GM21529 (cell line): Measurements from ENCODE around the gene ISM1.

Experiments
- ATAC-seq: cut with Tn5 transposase; IDR thresholded peaks from one replicate; pipeline ENCODE4 v1.9.1; 2021; ENCODE audit not compliant: unreplicated experiment

The ISM1 gene

DNA sequence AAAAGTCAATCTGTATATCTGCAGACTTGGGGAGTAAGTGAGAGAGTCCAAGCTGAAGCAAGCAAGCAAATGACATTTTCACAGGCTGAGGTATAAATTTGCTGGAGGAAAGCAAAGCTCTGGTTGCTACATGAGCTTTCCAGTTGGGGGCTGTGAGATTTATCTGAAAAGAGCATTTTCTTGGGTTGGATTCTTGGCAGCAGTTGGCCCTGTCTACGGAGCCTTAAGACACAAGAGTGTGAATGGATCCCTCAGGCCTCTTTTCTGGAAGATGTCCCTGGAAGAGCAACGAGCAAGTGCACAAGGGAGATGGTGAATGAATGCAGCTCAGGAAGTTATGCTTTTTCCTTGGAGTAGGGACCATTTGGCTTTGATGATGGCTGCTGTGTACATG is 30.8 kb downstream of the ISM1 start:
- no peak for ATAC-seq

DNA sequence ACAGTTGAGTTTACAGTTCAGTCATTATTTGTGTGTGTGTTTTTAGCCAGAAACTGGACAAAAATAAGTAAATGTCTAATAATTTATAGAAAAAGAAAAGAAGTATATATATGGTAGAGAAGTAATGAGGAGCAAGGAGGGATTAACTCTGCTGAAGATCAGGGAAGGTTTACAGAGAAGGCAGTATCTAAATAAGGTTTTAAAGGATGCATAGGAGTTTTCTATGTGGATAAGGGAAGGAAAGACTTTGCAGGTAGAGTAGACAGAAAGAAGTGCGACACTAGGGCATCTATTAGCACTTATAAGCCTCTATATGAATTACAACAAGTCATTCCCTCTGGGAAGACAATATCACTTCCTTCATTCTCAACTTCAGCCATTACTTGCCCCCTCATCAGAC is 34.3 kb downstream of the ISM1 start:
- ATAC-seq: no peak

DNA sequence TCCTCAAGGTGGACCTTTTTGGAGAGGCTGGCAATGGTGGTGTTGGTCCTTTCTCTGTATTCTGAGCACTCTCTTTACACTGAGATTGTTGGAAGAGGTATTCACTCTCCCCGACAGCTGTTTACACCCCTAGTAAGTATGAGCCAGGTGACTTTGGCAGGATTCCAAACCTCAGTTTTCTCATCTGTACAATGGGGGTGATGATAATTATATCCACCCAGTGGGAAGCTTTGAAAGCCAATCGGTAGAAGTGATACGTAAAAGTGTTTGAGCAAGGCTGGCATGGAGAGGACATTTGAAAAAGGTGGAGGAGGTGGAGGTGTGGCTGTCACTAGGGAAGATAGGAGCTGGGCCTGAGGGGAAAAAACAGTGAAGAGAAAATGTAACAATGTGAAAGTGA is 35.5 kb downstream of the ISM1 start:
- no peak for ATAC-seq

DNA sequence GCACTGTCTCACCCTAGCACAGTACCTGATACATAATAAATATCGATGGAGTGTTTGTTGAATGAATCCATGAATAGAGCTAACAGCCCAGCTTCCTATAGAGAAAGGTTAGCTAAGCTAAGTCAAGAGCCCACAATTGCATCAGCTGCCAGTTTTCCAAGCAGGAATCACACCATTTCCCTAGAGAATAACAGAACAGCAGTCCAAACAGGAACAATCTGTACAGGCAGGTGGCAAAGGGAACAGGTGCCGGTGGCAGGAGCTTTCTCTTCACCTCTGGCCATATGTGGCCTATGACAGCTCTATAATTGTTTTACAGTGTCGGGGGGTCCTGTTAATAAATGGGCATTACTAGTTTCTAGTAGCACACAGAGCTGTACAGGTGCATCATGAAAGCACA is 38.8 kb downstream of the ISM1 start:
- no peak for ATAC-seq

DNA sequence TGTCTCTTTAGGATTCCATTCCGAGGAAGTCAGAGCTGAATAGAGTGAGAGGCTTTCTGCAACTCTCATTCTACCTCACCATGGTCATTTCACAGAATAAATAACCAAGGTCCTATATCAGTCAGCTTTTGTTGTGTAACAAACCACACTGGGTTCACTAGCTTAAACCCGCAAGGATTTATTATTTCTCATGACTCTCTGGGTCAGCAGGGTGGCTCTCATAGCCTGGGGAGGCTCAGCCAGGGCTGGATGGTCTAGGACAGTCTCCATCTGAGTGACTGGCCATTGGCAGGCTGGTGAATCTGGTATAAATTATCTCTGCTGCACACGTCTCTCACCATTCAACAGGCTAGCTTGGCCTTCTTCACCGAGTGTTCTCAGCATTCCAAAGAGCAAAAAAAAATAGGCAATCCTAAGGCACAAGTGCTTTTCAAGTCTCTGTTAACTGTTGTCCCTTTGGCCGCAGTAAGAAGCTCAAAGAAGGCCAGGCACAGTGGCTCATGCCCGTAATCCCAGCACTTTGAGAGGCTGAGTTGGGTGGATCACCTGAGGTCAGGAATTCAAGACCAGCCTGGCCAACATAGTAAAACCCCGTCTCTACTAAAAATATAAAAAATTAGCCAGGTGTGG is 39.7 kb downstream of the ISM1 start:
- ATAC-seq: no peak

DNA sequence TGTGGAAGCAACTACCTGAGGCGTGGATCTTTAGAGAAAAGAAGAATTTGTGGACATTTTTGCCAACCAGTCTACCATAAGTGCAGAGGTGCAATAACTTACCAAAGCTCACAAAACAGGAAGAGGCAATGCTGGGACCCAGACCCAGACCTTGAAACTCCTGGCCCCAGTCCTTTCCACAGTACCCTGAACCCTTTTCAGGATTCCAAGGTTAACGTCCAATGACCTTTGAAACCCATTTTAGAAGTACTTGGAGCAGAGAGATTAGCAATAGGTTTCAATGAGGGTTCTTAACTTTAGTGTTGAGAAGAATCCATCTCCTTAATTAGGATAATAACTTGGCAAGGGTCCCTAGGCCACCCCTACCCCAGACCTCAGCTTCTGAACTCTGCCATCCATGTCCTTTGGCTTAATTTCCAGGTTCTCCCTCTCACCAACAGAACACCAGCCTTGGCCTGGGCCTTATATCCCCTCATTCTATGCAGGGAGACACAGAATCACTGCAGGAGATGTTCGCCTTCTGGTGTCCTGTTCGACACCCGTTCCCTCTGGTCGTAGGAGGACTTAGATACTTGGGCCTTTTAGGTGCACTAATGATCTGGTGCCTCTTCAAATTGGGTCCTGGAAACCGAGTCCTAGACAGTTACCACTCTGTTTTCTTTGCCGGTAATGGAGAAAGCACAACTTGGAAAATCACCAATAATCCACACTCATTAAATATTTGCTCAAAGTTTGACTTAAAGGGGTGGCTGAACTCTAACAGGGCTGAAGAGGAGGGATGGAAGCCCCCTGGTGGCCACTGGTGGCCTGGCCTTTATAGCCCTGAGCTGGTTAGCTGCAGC is 40.6 kb downstream of the ISM1 start:
- peak; percentile 63 for ATAC-seq

DNA sequence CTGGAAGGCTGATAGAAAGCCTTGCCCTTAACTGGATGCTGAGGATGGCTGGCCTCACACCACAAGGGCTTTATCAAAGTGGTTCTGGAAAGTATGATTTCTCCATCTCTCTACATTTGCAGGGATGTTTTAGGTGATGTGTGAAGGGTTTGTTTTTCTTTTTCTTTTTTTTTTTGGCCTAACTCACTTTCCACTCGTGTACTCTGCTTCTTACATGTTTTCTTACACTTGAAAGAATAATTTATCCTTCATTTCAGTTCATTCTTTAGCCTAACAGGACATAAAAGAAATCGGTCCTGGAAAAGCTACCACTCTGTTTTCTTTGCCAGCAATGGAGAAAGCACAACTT is 41.2 kb downstream of the ISM1 start:
- ATAC-seq: no peak

DNA sequence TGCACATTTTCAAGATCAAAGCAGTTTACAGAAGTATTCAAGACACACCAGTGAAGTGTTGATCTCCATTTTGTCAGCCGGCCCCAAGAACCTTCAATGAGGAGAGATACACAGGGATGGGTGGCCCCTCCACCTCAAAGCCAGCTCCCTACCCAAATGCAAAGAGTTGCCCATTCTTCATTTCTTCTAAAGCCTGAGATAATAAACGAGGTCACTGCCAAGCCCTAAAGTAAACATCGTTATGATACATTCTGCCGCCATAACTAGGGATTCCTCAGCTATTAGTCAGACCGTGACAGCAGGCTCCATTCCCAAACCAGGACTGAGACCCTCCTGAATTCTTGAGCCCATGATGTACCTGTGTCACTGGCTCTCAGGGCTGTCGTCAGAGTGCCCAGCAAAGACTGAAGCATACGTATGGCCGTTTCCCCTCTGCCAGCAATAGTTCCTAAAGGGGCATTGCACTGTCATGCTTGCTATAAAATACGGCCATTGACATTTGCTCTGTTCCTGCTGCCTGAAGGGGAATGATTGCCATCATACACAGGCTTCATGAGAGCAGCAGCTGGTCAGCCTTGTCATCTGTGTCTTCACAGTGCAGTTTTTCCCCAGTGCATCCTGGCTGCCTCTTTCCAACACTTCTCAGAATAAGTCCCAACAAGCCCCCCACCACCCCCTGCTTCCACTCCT is 41.7 kb downstream of the ISM1 start:
- no peak for ATAC-seq

DNA sequence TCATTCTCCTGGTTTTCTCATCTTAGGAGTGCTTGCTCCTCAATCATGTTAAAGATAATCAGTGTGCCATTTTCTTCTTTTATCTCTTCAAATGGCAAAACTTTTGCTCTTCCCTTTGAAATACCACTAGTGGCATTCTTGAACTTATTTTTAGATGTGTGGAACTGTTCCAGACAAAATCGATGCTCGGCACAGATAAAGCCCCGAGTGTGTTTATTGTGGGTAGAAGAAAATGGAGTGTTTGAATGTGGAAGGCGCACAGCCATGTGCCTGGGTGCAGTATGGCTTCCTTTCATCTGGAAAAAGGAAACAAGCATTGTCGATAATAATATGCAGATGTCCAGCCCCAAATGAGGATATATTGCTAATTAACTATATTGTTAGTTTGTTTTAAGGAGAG is 42.4 kb downstream of the ISM1 start:
- no peak for ATAC-seq

DNA sequence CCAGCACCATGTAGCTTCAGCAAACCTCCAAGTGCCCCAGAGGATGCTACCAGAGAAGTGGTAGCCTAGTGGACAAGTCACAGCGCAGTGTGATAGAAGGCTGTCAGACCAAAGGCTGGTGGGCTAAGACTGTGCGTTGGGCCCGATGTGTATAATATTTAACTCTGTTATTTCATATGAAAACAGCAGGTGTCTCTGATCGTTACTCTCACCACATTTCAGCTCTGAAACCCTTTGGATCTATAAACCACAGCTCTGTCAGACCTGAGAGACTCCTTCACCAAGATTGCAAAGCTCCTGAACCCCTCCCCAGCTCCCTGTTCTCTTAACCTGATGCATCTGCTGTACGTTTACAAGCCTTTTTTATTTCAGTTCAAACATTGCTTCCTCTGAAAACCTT is 43.8 kb downstream of the ISM1 start:
- no peak for ATAC-seq

DNA sequence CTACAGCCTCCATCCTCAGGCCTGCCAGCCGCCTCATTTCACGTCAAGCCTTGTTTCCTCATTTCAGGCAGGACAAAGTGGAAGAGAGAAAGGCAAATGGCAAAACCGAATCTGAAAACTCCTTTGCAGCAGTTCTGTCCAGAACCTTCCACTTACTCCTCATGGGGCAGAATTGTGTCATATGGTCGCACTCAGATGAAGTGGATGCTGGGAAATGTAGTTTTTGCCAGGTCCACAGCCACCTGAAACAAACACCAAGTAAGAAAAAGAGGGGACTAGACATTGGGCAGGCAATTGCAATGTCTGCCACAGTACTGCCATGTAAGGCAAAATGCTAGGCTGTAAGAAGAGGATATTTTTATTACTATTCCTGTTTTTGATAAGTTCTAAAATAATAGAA is 44.9 kb downstream of the ISM1 start:
- ATAC-seq: no peak

DNA sequence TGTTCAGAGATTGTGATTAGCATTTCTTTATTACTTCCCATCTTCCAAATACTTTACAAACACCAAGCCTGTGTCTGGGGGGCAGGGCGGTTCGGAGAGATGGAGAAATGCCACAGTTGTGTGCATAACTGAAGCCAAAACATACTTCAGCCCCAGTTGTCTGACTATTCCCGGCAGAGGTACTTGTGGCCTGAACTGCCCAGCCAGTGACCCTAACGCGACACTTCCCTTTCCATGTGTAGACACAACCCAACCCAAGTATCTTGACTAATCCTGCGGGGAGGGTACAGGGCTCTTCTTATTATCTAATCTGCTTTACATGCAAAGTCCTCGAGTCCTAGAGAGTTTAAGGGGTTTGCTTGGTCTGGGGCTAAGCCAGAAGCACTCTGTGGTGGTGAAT is 46.2 kb downstream of the ISM1 start:
- ATAC-seq: no peak

DNA sequence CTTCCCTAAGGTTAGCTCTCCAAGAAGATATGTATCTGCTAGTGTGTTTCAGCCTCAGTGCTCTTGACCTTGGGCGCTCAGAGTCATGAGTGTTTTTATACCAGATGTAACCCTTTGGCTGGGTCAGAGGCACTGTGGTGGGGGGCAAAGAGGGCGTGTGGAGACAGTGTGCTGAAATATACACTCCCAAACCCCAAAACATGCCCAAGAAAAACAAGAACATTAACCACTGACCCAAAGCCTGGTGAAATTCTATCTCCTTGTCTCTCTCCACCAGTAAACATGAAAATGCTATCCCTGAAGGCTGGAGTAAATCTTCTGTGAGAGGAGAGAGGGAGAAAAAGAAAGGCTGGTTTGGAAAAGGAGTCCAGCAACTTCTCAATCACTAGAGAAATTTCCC is 47.9 kb downstream of the ISM1 start:
- no peak for ATAC-seq

DNA sequence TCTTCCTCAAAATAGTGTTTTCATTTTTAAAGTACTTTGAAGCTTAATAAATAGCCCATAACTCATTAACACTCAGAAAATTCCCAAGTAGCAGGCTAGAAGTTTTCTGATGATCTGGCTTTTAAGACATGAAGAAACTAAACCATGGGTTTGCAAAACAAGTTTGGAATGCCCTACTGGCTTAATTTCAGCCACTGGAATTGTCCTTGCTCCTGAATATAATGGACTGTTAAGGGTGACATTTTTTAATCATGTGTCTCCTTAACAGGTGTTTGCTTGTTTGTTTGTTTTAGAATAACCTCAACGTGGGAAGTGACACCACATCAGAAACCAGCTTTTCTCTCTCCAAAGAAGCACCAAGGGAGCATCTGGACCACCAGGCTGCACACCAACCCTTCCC is 49.1 kb downstream of the ISM1 start:
- no peak for ATAC-seq

DNA sequence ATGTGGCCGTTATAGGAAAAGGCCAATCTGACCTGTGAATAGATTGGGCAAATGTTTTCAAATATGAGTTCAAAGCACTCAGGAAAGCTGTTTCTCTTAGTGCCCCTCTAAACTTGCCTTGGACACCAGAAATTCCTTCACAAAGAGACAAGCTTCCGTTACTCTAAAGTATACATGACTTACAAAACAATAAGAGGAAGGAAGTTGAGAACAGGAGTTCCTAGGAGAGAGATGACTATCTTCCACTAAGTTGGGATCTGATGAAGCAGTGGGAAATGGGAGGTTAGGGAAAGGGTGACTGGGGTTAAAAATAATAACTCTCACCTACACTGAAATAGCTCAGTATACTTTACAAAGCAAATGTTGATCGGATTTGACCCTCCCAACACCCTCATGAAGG is 50.0 kb downstream of the ISM1 start:
- no peak for ATAC-seq

DNA sequence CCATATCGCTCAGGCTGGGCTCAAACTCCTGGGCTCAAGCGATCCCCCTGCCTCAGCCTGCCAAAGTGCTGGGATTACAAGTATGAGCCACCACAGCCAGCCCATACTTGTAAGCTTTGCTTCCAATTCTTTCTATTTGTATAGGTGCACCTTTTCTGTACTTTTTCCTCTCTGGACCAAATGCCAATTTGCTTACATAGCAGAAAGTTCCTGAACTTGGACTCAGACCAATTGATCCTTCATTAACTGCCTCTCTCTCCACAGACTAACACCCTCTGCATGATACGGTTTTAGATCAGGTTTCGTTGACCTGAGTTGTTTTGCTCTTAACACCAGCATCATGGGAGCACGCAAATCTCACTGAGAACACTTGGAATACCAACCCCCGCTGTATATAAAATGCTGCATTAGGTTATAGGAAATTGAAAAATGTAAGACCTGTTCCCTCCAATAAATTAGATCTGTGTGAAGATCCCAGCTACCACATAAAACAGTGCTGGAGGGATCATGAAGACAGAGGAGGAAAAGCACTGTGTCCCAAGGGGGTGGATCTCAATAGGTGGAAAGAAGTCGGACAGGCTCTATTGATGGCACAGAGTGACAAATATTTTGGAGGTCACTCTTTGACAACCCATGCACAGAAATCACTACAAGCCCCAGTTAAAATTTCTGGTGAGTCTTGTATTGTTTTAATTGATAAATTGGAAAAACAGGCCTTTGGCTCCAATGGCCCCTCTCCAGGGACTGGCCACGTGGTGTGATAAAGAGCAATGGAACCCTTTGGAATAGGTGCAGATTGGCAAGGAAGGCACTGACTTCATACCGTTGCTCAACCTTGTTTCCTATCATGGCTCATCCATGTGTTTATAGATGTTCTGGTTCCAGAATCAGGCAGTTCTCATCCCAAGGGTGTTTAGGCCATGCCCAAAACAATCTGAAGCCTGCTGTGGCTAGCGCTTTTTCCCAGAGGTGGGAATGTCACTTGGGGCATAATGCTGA is 51.2 kb downstream of the ISM1 start:
- no peak for ATAC-seq

DNA sequence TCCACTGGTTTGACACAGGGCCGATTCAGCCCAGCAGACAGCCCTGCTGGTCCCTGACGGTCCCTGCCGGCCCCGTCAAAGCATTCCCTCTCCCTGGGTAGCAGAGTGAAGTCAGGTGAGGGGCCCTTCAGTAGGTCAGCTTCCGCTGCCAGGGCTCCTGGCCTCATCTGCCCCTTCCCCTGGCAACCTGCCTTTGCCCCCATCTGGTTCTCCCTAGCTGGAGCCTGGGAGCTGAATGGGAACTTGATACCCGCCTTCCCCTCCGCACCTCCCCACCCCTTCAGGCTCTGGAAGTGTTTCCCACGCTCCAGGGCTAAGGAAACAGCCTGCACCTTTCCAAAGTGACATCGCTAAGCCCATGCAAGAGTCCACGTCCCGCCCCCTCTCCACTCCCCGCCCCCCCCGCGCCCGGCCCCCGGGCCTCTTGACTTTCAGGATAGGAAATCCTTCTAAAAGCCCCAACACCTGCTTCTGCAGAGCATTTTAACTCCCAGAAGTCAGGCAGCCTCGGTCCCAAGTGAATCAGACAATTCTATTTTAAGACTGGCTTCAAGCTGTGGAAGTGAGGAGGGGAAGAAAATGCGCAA is 53.3 kb downstream of the ISM1 start:
- no peak for ATAC-seq

DNA sequence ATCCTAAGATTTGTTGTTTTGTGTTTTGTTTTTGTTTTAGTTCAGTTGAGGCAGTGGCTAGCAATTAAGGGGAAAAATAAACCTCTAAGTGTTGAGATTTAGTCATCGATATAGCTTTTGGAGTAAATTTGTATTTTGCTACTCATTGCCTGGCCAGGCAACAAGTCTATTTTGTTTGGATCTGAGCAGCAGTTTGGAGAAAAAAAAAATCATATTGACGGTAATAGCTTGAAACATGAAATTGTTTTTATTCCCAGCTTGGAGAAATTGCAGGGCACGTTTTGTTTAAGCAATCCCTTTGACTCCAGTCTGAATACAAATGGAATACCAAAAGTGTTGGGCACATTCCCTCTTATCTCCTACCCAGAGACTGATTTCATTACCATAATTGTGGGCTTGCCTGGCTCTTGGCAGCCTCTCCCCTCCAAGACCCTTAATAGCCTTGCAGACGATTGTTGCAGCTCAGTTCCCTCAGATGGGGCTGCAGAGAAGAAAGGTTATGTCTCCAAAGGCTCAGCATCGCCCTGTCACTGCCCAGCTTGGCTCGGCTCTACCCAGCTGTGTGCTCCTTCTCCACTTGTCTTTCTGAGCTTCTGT is 56.0 kb downstream of the ISM1 start:
- ATAC-seq: no peak

DNA sequence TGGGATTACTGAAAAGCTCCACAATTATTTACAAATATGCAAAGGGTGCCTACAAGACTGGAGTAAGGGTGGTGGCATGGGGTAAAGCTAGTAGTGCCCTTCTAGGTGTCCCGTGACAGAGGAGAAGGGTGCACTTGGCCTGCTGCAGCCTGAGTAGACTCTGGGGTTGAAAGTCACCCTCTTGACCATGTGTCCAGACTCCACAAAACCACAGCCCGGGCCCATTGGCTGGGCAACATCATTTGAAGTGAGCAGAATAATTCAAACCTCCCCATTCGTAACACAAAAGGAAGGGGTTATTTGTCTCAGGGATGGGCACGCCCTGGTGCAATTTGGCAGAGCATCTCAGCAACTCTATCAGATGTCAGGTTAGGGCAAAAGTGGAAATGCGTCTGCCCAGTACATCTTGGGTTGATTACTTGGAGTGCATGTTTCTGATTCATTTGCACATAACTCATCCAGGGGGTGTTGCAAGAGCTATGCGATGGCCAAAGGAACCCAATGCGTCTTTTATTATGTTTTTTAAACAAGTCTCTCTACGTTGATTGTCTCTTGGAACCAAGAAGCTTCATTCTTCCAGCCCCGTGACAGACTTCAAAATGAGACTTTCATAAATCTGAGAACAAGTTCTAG is 56.7 kb downstream of the ISM1 start:
- no peak for ATAC-seq
